Mesendoderm (in vitro differentiated cells): ENCODE results near the gene ADAMTS13.
A peak's percentile ranks its signal among the peaks of the same experiment; 100 is the strongest.

Source experiments
- DNase-seq: peaks from one replicate; pipeline ENCODE4 v3.0.0; 2013
- H2AK5ac ChIP-seq: 2 replicates; pipeline ENCODE4 v1.6.1; 2013; ENCODE audit warnings: low read length, inconsistent platforms
- H2BK120ac ChIP-seq: 2 replicates; pipeline ENCODE4 v1.6.1; 2013; ENCODE audit warnings: low read depth, mild to moderate bottlenecking, low read length, moderate library complexity, mixed read lengths
- H2BK15ac ChIP-seq: replicated peaks from 2 replicates; pipeline ENCODE4 v1.6.1; 2013; ENCODE audit warnings: low read depth, mild to moderate bottlenecking, moderate library complexity
- H2BK5ac ChIP-seq: 2 replicates; pipeline ENCODE4 v1.6.1; 2013; ENCODE audit warnings: low read length, inconsistent platforms
- H3K18ac ChIP-seq: 2 replicates; pipeline ENCODE4 v1.6.1; 2013; ENCODE audit warnings: mild to moderate bottlenecking, low read length, mixed read lengths
- H3K23ac ChIP-seq: one replicate; pipeline ENCODE4 v1.6.1; 2013; ENCODE audit warnings: low read length
- H3K27ac ChIP-seq: 2 replicates; pipeline ENCODE4 v1.5.1; 2013; ENCODE audit warnings: low read depth, mild to moderate bottlenecking, inconsistent platforms, low read length, moderate library complexity
- H3K27me3 ChIP-seq: 2 replicates; pipeline ENCODE4 v1.6.1; 2013; ENCODE audit warnings: low read length, control low read depth, mild to moderate bottlenecking, inconsistent platforms; ENCODE audit not compliant: insufficient read depth, poor library complexity
- H3K36me3 ChIP-seq: 2 replicates; pipeline ENCODE4 v1.6.1; 2013; ENCODE audit warnings: low read length, inconsistent platforms; ENCODE audit not compliant: control insufficient read depth, insufficient read depth
- H3K4ac ChIP-seq: one replicate; pipeline ENCODE4 v1.6.1; 2013; ENCODE audit warnings: low read depth, mild to moderate bottlenecking, low read length, moderate library complexity
- H3K4me1 ChIP-seq: 2 replicates; pipeline ENCODE4 v1.6.1; 2013; ENCODE audit warnings: low read depth, low read length, inconsistent platforms; ENCODE audit not compliant: control insufficient read depth
- H3K4me2 ChIP-seq: 2 replicates; pipeline ENCODE4 v1.6.1; 2013; ENCODE audit warnings: low read length
- H3K4me3 ChIP-seq: 2 replicates; pipeline ENCODE4 v1.5.1; 2013; ENCODE audit warnings: mild to moderate bottlenecking, low read length
- H3K56ac ChIP-seq: one replicate; pipeline ENCODE4 v1.6.1; 2013; ENCODE audit warnings: low read length
- H3K79me1 ChIP-seq: 2 replicates; pipeline ENCODE4 v1.6.1; 2013; ENCODE audit warnings: low read length, inconsistent platforms
- H3K79me2 ChIP-seq: 2 replicates; pipeline ENCODE4 v1.6.1; 2013; ENCODE audit warnings: mild to moderate bottlenecking, low read length; ENCODE audit not compliant: control insufficient read depth, insufficient read depth
- H3K9ac ChIP-seq: 2 replicates; pipeline ENCODE4 v1.6.1; 2013; ENCODE audit warnings: low read length, inconsistent platforms
- H4K5ac ChIP-seq: one replicate; pipeline ENCODE4 v1.6.1; 2013; ENCODE audit warnings: low read length
- H4K8ac ChIP-seq: one replicate; pipeline ENCODE4 v1.6.1; 2013; ENCODE audit warnings: low read depth, mild to moderate bottlenecking, control low read depth, low read length, moderate library complexity
- WGBS: extraction: QIAGEN DNeasy Blood & Tissue Kit; methylation state at CpG from one replicate; pipeline ENCODE4 v1.1.7; 2013; ENCODE audit warnings: low lambda C conversion rate, missing lambda C conversion rate; ENCODE audit not compliant: insufficient coverage; ENCODE audit errors: extremely low coverage; 5-methylcytosine and 5-hydroxymethylcytosine counted together

ADAMTS13 gene

GRCh38 chr9:133424187-133424586 lies 2.0 kb downstream of the ADAMTS13 start:
- DNase-seq = no peak

DNA sequence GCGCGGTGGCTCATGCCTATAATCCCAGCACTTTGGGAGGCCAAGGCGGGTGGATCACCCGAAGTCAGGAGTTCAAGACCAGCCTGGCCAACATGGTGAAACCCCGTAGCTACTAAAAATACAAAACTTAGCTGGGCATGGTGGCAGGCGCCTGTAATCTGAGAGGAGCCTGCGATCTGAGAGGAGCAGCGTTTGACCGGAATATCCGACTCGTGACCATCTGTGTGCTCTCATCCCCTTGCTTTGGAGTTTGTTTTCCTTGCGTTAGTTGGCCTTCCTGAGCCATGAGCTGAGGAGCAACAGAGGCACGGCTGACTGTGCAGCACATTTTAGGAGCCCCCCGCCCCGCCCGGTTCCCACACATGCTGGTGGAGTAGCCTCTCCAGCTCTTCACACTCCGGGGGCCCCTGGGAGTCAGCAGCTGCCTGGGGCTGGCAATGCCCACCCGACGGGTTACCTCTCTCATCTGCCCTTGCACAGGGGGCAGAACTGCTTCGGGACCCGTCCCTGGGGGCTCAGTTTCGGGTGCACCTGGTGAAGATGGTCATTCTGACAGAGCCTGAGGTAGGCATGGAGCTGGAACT lies 3.0 kb downstream of the ADAMTS13 start:
- Histone ChIP-seq H2BK15ac (no peak overlapping the region), H3K18ac (no peak overlapping the region), H3K36me3 (no peaks in the 10 kb centered on the region), H3K4ac (no peak overlapping the region), H3K23ac (no peak overlapping the region), H3K4me2 (no peak overlapping the region), H3K56ac (no peak overlapping the region), H2BK120ac (no peak overlapping the region), H4K8ac (no peak overlapping the region), H2AK5ac (no peak overlapping the region), H3K27ac (no peak overlapping the region), H3K4me1 (peaks cover 2% of the 10 kb centered on the region), H3K79me1 (no peaks in the 10 kb centered on the region), H3K79me2 (no peaks in the 10 kb centered on the region), H3K4me3 (no peak overlapping the region), H2BK5ac (no peak overlapping the region), H4K5ac (no peak overlapping the region), H3K9ac (no peak overlapping the region), H3K27me3 (no peaks in the 10 kb centered on the region)
- no CpG with 5 or more reads among the region's 22 CpGs for WGBS
- no peak for DNase-seq

More at GRCh38 chr9:133424187-133424586, 2.0 kb downstream of the ADAMTS13 start:
- Histone ChIP-seq H3K4me1 (peaks cover 2% of the 10 kb centered on the region), H3K36me3 (no peaks in the 10 kb centered on the region), H3K4ac (no peak overlapping the region), H3K79me1 (no peaks in the 10 kb centered on the region), H3K23ac (no peak overlapping the region), H3K27me3 (no peaks in the 10 kb centered on the region), H2BK5ac (no peak overlapping the region), H4K8ac (no peak overlapping the region), H3K56ac (no peak overlapping the region), H3K79me2 (no peaks in the 10 kb centered on the region), H3K4me2 (no peak overlapping the region), H2BK120ac (no peak overlapping the region), H4K5ac (no peak overlapping the region), H3K4me3 (no peak overlapping the region), H3K9ac (no peak overlapping the region), H3K27ac (no peak overlapping the region), H2BK15ac (no peak overlapping the region), H2AK5ac (no peak overlapping the region), H3K18ac (no peak overlapping the region)
- WGBS = no CpG with 5 or more reads among the region's 12 CpGs

DNA sequence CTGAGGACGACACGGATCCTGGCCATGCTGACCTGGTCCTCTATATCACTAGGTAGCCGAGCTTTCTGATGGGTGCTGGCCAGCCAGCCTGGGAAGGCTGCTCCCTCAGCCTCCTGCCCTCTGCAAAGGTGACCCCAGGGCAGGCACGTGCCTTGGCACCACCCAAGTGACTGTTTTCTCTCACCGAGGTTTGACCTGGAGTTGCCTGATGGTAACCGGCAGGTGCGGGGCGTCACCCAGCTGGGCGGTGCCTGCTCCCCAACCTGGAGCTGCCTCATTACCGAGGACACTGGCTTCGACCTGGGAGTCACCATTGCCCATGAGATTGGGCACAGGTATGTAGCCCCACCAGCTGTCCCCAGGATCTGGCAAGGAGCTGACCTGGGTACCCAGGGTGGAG lies 3.8 kb downstream of the ADAMTS13 start:
- Histone ChIP-seq H2BK5ac (no peak overlapping the region), H3K27ac (no peak overlapping the region), H2BK15ac (no peak overlapping the region), H3K79me2 (no peaks in the 10 kb centered on the region), H3K56ac (no peak overlapping the region), H4K5ac (no peak overlapping the region), H3K23ac (no peak overlapping the region), H2BK120ac (no peak overlapping the region), H3K36me3 (no peaks in the 10 kb centered on the region), H3K27me3 (no peaks in the 10 kb centered on the region), H3K4ac (no peak overlapping the region), H3K4me1 (peaks cover 2% of the 10 kb centered on the region), H3K4me2 (no peak overlapping the region), H3K18ac (no peak overlapping the region), H3K79me1 (no peaks in the 10 kb centered on the region), H3K9ac (no peak overlapping the region), H3K4me3 (no peak overlapping the region), H2AK5ac (no peak overlapping the region), H4K8ac (no peak overlapping the region)
- WGBS = no CpG with 5 or more reads among the region's 11 CpGs
- DNase-seq = no peak

DNA sequence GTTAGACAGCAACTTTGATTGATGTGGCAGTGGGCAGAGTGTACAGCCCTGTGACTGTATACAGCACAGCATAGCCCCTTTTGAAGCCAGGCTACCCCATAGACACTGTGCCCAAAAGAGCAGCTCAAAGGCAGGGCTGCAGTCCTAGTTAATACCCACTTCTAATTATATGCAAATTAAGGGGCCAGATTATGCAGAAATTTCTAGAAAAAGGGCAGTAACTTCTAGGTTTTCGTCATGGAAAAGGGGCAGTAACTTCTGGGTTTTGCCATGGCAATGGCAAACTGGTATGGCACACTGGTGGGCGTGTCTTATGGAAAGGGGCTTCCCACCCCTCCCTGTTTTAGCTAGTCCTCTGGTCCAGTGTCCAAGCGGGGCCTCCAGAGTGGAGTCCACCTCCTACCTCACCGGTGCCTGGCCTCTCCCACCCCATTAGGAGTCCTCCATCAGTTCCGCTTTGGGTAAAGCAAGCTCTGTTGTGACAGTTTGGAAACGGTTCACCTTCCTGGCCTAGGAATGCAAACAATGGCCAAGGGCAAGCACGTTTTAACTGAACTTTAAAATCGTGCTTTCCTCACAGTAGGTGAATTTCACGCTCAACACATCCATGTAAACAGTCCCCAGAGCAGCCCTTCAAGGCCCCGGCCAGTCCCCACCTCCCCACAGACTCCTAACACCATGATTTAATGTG lies 5.6 kb downstream of the ADAMTS13 start:
- H3K18ac ChIP-seq = no peak overlapping the region
- H4K5ac ChIP-seq = no peak overlapping the region
- H4K8ac ChIP-seq = no peak overlapping the region
- H2BK120ac ChIP-seq = no peak overlapping the region
- no peaks in the 10 kb centered on the region for H3K36me3 ChIP-seq
- H3K79me1 ChIP-seq = no peaks in the 10 kb centered on the region
- no peak overlapping the region for H2BK5ac ChIP-seq
- no peak overlapping the region for H3K23ac ChIP-seq
- H3K4me1 ChIP-seq = peaks cover 2% of the 10 kb centered on the region
- H2BK15ac ChIP-seq = no peak overlapping the region
- H3K4ac ChIP-seq = no peak overlapping the region
- no peaks in the 10 kb centered on the region for H3K79me2 ChIP-seq
- H3K27ac ChIP-seq = no peak overlapping the region
- no CpG with 5 or more reads among the region's 10 CpGs for WGBS
- H3K56ac ChIP-seq = peak overlapping the region; percentile 45
- no peaks in the 10 kb centered on the region for H3K27me3 ChIP-seq
- peak overlapping the region; percentile 73 for H3K4me2 ChIP-seq
- peak overlapping the region; percentile 16 for H3K4me3 ChIP-seq
- peak overlapping the region; percentile 74 for H3K9ac ChIP-seq
- DNase-seq = peak; percentile 30
- no peak overlapping the region for H2AK5ac ChIP-seq

DNA sequence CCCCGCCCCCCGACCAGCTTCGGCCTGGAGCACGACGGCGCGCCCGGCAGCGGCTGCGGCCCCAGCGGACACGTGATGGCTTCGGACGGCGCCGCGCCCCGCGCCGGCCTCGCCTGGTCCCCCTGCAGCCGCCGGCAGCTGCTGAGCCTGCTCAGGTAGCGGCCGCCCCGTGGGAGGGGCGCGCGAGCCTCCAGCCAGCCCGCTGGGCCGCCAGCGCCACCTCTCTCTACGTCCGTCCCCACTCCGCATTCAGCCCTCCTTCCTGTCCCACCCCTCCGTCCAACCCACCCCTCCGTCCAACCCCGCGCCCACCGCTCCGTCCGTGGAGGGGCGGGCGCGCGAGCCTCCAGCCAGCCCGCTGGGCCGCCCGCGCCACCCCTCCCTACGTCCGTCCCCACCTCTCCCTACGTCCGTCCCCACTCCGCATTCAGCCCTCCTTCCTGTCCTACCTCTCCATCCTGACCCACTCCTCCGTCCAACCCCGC lies 6.5 kb downstream of the ADAMTS13 start:
- Histone ChIP-seq H3K27ac (no peak overlapping the region), H3K18ac (no peak overlapping the region), H3K79me1 (no peaks in the 10 kb centered on the region), H4K8ac (no peak overlapping the region), H3K4me1 (peaks cover 2% of the 10 kb centered on the region), H2AK5ac (no peak overlapping the region), H3K9ac (peak overlapping the region; percentile 48), H4K5ac (no peak overlapping the region), H3K27me3 (no peaks in the 10 kb centered on the region), H3K4me3 (no peak overlapping the region), H2BK15ac (no peak overlapping the region), H3K56ac (peak overlapping the region; percentile 88), H2BK5ac (no peak overlapping the region), H3K23ac (no peak overlapping the region), H3K4me2 (peak overlapping the region; percentile 20), H3K4ac (no peak overlapping the region), H3K79me2 (no peaks in the 10 kb centered on the region), H3K36me3 (no peaks in the 10 kb centered on the region), H2BK120ac (no peak overlapping the region)
- WGBS = no CpG with 5 or more reads among the region's 57 CpGs
- DNase-seq = peak; percentile 83
